Measurements from ENCODE around the gene CBLC.

- TF ChIP-seq, protein P1, sequence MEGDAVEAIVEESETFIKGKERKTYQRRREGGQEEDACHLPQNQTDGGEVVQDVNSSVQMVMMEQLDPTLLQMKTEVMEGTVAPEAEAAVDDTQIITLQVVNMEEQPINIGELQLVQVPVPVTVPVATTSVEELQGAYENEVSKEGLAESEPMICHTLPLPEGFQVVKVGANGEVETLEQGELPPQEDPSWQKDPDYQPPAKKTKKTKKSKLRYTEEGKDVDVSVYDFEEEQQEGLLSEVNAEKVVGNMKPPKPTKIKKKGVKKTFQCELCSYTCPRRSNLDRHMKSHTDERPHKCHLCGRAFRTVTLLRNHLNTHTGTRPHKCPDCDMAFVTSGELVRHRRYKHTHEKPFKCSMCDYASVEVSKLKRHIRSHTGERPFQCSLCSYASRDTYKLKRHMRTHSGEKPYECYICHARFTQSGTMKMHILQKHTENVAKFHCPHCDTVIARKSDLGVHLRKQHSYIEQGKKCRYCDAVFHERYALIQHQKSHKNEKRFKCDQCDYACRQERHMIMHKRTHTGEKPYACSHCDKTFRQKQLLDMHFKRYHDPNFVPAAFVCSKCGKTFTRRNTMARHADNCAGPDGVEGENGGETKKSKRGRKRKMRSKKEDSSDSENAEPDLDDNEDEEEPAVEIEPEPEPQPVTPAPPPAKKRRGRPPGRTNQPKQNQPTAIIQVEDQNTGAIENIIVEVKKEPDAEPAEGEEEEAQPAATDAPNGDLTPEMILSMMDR (IDR thresholded peaks at IDR 0.05 in 4 of 5, conservative IDR thresholded peaks at IDR 0.05 in 1 of 5) = no peak
- no peak for TF ChIP-seq POLR2A (IDR thresholded peaks at IDR 0.05)
Observed at GRCh38 chr19:44755219-44755618, 22.5 kb upstream of the CBLC start.

Measured in gastrocnemius medialis (tissue), 4 donors.